Activated T-cell treated with anti-CD3 and anti-CD28 coated beads, Interleukin-2, amount 50 U/mL, for 72 hours (primary cell): ENCODE results near the gene CYBA. TPM values are rescaled to one million over a fixed set of nuclear protein-coding genes. Genes with fewer than 3 reads are reported as not detected.
A peak's percentile ranks its signal among the peaks of the same experiment; 100 is the strongest.

ENCODE experiments used
- ATAC-seq, 2 donors: fragments of 150-1000 bp; cut with Tn5 transposase; replicated peaks in 1 of 2; 2 replicates each; pipeline ENCODE4 v1.10.0; 2021; ENCODE audit warnings: moderate library complexity in 2 of 2, mild to moderate bottlenecking in 1 of 2
- DNase-seq, 2 donors: peaks; one replicate each; pipeline ENCODE4 v3.0.0; 2021 to 2022; ENCODE audit warnings: mixed read lengths in 1 of 2
- H3K27ac Mint-ChIP-seq: one replicate; pipeline ENCODE4 v1.8.0; 2022; ENCODE audit warnings: mild to moderate bottlenecking, moderate library complexity, mixed read lengths
- H3K27me3 Mint-ChIP-seq: one replicate; pipeline ENCODE4 v1.8.0; 2022; ENCODE audit warnings: low read depth, mixed read lengths
- H3K36me3 Mint-ChIP-seq, 2 donors: one replicate each; pipeline ENCODE4 v1.8.0; 2022; ENCODE audit warnings: mixed read lengths in 2 of 2, mild to moderate bottlenecking in 1 of 2; ENCODE audit not compliant: insufficient read depth in 2 of 2
- H3K4me1 Mint-ChIP-seq: one replicate; pipeline ENCODE4 v1.8.0; 2022; ENCODE audit warnings: low read depth, mixed read lengths
- H3K4me3 Mint-ChIP-seq, 2 donors: one replicate each; pipeline ENCODE4 v1.8.0; 2022; ENCODE audit warnings: mild to moderate bottlenecking in 2 of 2, mixed read lengths in 2 of 2, moderate library complexity in 2 of 2
- H3K9me3 Mint-ChIP-seq, 2 donors: one replicate each; pipeline ENCODE4 v1.8.0; 2022; ENCODE audit warnings: mixed read lengths in 2 of 2
- total RNA-seq, 2 donors: library from RNA; stranded (reverse); gene quantifications; one replicate each; pipeline ENCODE4 v1.2.3, GENCODE V29; 2022

Gene CYBA
- total RNA-seq, 2 donors from 2014 or later, result 199 to 318 TPM

DNA sequence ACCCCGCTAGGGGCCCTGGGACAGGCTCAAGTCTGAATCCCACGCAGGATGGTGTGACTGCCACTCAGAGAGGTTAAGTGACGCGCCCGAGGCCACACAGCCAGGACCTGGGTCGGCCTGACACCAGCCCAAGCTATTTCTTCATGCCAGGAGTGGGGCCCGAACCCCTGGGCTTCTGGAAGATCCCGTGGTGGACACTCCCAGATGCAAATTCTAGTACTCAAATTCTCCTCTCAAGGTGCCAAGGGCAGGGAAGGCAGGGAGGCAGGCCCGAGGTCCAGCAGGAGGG, 7.3 kb downstream of the CYBA start:
- H3K4me3 Mint-ChIP-seq, result no peak overlapping the region
- ATAC-seq (no peak), DNase-seq (no peak)
- peaks cover 6% of the 10 kb centered on the region for H3K4me1 Mint-ChIP-seq
- no peaks in the 10 kb centered on the region for H3K9me3 Mint-ChIP-seq
- H3K27ac Mint-ChIP-seq, result no peak overlapping the region
- H3K36me3 Mint-ChIP-seq, result peaks cover 0 to 2% of the 10 kb centered on the region in 2 donors
- peaks cover 10% of the 10 kb centered on the region for H3K27me3 Mint-ChIP-seq

DNA sequence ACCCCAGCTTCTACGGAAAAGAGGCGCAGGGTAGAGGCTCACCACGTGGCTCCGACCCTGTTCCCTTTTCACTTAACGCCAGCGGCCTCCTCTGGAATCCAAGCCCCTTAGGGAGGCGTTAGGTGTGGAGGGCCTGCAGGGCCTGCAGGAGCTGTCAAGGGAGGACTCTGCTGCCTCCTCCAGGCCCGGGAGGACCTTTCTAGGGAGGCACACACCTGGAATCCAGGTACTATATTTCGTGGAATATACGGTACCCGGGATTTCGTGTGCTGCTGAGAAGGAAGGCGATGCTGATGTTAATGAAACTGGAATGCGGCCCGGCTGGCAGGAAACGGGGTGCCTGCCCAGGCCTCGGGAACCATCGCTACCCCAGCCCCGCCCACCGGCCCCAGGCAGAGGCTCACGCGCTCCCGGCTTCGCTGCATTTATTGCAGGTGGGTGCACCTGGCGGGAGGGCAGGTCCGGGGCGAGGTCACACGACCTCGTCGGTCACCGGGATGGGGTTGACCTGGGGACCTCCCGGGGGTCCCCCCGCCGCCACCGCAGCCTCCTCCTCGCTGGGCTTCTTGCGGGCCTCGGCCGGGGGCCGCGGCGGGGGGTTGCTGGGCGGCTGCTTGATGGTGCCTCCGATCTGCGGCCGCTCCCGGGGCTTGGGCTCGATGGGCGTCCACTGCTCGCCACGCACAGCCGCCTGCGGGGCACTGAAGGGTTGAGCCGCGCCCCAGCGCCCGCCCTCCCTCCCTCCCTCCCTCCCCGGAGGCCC, 7.8 kb downstream of the CYBA start:
- no peaks in the 10 kb centered on the region for H3K9me3 Mint-ChIP-seq
- H3K27ac Mint-ChIP-seq, result no peak overlapping the region
- no peak overlapping the region for H3K4me3 Mint-ChIP-seq
- no peak for DNase-seq
- peaks cover 0 to 2% of the 10 kb centered on the region in 2 donors for H3K36me3 Mint-ChIP-seq
- peaks cover 9% of the 10 kb centered on the region for H3K4me1 Mint-ChIP-seq
- no peak for ATAC-seq
- peaks cover 15% of the 10 kb centered on the region for H3K27me3 Mint-ChIP-seq

DNA sequence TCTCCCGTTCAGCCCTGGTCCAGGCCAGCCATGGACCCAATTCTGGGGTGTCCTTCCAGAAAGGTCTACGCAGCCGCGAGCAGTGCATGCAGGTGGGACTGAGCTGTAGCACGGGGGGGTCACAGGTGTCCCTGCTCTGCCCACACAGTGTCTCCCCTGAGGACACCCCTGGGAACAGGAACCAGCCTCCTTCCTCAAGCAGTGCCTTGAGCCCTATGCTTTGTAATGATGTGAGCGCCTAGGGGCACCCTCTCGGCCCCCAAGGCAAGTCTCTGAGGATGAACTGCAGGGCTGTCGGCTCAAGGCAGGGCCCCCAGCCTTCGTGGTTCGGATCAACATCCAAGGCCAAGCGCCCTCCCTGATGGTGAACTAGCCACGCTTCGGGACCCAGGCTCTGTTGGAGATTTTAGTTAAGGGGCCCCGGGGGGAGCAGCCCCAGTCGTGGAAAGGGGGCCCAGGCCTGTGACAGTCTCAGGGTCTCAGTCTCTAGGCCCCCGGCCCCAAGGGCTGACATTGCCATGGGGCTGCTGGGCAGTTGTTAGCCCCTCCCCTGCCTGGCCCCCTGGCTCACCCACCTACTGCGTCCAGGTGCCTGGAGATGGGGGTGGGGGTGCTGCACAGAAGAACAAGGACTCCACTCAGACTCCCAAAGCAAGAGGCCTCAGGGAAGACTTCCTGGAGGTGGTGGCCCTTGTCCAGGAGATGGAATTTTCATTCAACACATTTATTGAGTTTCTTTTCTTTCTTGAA, 10.2 kb downstream of the CYBA start:
- no peaks in the 10 kb centered on the region for H3K9me3 Mint-ChIP-seq
- H3K36me3 Mint-ChIP-seq, result peaks cover 2 to 7% of the 10 kb centered on the region in 2 donors
- ATAC-seq, result no peak
- H3K4me1 Mint-ChIP-seq, result peaks cover 29% of the 10 kb centered on the region
- no peak for DNase-seq
- peak overlapping the region; percentile 87 for H3K27ac Mint-ChIP-seq
- peaks cover 25% of the 10 kb centered on the region for H3K27me3 Mint-ChIP-seq
- H3K4me3 Mint-ChIP-seq, result no peak overlapping the region

DNA sequence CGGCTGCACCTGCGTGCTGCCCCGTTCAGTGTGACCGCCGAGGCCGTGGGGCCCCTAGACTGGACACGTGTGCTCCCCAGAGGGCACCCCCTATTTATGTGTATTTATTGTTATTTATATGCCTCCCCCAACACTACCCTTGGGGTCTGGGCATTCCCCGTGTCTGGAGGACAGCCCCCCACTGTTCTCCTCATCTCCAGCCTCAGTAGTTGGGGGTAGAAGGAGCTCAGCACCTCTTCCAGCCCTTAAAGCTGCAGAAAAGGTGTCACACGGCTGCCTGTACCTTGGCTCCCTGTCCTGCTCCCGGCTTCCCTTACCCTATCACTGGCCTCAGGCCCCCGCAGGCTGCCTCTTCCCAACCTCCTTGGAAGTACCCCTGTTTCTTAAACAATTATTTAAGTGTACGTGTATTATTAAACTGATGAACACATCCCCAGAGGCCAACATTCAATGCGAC, 10.8 kb downstream of the CYBA start:
- Mint-ChIP-seq H3K4me3 (no peak overlapping the region), H3K4me1 (peaks cover 34% of the 10 kb centered on the region), H3K27me3 (peaks cover 25% of the 10 kb centered on the region), H3K36me3 (peaks cover 2 to 7% of the 10 kb centered on the region in 2 donors), H3K9me3 (no peaks in the 10 kb centered on the region), H3K27ac (peak overlapping the region; percentile 87)
- ATAC-seq (no peak), DNase-seq (no peak)

DNA sequence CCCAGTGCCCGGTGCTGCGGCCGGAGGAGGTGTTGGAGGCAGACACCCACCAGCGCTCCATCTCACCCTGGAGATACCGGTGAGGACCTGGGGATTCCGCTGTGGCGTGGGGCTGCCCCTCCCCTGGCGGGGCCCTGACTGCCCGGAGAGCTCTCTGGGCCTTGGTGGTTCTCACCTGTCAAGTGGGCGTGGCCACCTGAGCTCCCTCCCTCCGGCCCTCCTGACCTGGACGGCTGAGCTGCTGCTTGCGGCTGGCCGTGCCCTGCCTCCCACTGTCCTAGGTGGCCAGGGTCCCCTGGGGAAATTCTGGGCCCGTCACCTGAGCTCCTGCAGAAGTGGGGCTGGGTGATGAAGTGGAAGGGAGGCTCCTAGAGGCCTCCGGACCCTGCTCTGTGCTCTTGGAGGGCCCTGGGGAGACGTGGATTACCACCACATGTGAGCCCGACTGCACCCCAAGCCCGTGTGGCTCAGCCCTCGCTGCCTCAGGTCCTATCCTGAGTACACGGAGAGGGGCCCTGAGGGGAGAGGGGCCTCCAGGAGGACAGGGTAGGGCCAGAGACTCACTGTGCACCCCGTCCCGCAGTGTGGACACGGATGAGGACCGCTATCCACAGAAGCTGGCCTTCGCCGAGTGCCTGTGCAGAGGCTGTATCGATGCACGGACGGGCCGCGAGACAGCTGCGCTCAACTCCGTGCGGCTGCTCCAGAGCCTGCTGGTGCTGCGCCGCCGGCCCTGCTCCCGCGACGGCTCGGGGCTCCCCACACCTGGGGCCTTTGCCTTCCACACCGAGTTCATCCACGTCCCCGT, 11.4 kb downstream of the CYBA start:
- peak in 1 of 2 donors; percentile 14 for DNase-seq
- no peaks in the 10 kb centered on the region for H3K9me3 Mint-ChIP-seq
- ATAC-seq, result peak; percentile 2 to 4
- peaks cover 41% of the 10 kb centered on the region for H3K4me1 Mint-ChIP-seq
- H3K4me3 Mint-ChIP-seq, result no peak overlapping the region
- H3K27ac Mint-ChIP-seq, result no peak overlapping the region
- peaks cover 2 to 4% of the 10 kb centered on the region in 2 donors for H3K36me3 Mint-ChIP-seq
- peaks cover 25% of the 10 kb centered on the region for H3K27me3 Mint-ChIP-seq

DNA sequence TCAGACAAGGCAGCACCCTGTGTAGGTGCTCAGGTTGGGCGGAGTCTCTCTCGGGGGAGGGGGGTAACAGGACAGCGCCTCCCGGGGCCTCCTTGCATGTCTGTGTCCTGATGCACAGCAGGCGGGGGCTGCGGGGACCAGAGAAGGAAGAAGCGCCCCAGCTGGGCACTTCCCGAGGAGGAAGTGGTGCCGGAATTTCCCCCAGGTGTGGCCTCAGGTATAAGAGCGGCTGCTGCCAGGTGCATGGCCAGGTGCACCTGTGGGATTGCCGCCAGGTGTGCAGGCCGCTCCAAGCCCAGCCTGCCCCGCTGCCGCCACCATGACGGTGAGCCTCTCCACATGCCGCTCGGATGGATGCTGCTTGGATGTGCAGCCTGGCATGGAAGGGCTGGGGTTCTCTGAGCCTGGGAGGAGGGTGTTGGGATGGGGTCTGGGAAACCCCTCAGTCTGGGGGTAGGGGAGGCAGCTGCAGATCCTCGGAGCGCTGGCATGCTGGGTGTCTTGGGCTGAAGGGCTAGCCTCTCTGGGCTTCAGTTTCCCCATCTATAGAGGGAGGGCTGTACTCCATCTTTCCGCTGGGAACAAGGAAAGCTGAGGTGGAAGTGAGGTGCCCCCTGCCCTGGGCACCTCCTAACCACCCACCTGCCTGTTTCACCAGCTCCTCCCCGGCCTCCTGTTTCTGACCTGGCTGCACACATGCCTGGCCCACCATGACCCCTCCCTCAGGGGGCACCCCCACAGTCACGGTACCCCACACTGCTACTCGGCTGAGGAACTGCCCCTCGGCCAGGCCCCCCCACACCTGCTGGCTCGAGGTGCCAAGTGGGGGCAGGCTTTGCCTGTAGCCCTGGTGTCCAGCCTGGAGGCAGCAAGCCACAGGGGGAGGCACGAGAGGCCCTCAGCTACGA, 12.3 kb downstream of the CYBA start, which contains the start of gene IL17C:
Gene IL17C, plus strand, starts transcription at position 250 of the 908 bp plus-strand sequence. Its CDS starts 70 bp downstream, at position 320.
- Mint-ChIP-seq H3K27me3 (peaks cover 25% of the 10 kb centered on the region), H3K9me3 (no peaks in the 10 kb centered on the region), H3K36me3 (peaks cover 2 to 4% of the 10 kb centered on the region in 2 donors), H3K4me3 (peak within 1 kb of the TSS; percentile 2 to 24), H3K4me1 (peaks cover 42% of the 10 kb centered on the region), H3K27ac (peak within 1 kb of the TSS; percentile 10)
- DNase-seq, result no peak
- ATAC-seq, result no peak

DNA sequence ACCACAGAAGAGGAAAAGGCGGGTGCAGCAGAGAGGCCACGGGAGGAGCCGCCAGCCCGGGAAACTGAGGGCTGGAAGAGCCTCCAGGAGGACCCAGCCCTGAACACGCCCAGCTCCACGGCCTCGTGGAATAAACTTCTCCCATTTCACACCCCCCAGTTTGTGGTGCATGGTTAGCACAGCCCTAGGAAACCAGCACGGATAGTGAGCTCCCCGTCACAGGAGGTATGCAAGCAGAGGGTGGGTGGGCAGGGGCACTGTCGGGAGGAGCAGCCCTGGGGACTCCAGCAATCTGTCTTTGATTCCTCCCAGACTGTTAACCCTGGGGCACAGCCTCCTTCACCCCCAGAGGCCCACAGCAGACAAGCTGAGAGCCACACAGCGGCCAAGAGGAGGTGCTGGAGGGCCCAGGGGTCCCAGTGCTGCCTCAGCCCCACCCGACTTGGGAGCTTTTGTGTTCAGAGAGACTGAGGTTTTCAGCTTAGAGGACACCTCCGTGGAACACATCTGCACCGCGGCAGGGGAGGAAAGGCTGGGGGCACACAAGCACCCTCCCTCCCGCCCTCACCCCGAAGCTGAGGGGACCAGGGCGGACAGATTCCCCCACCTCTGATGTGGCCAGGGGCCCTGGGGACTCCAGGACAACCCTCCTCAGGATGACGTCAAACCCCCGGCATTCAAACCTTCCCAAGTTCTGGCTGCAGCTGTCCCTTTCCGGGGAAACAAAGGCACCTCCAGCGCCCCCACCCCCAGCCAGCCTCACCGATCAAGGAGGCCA, 14.2 kb downstream of the CYBA start:
- Mint-ChIP-seq H3K27me3 (peaks cover 25% of the 10 kb centered on the region), H3K27ac (peak overlapping the region; percentile 10), H3K4me1 (peaks cover 50% of the 10 kb centered on the region), H3K4me3 (peak overlapping the region in 1 of 2 donors; percentile 1), H3K9me3 (no peaks in the 10 kb centered on the region), H3K36me3 (peaks cover 2 to 7% of the 10 kb centered on the region in 2 donors)
- ATAC-seq (no peak), DNase-seq (no peak)

DNA sequence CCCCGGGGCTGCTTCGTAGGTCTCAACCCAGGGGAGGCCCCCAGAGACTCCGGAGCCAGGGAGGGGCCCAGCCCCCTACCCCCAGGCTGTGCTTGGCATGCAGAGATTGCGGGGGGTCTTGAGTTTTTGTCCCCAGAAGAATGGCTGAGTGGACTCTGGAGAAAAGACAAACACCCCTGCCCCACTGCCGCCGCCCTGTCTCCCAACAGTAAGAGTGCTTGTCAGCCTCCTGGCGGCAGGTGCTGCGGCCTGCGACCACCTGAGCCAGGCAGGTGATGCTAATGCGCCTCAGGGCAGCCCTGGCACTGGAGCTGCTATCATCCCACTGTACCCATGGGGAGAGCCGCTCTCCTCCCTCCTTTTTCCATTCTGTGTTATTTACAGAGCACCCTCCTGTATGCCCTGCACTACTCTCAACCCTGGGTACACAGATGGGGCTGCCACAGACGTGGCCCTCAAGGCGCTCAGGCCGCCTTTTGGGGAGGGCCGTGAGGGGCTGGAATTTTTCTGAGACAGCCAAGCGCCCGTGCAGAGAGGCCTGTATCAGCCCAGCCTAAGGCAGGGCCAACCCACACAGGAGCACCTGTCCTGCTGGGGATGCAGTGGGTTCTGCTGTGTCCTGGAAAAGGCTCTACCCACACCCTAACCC, 15.1 kb downstream of the CYBA start:
- no peaks in the 10 kb centered on the region for H3K9me3 Mint-ChIP-seq

DNA sequence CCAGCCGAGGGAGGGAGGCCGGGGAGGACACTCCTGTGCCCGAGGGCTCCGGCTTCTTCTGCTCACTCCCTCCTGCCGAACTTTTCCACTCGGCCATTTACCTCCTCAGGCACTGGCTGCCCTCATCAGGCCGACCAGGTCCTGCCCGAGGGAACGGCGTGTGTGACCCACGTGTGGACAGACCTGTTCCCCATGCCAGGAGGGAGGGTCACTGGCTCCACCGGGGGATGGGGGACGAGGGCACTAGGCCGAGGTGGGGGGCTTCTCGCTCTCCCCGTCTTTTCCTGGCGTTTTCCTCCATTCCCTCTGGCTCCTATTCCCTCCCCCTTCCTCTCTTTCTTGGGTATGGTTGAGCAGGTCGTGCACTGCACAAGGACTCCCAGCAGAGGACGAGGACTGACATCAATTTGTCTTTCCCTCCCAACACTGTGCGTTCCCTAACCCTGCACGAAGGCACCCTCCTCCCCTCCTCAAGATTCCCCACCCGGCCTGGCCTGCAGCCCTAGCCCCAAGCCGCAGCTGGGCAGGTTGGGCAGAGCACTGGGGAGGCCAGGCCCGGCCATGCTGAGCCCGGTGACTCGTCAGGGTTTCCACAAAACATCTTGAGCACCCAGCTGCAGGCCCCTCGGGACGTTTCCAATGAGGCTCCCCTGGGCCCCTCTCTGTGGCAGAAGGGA, 15.7 kb downstream of the CYBA start:
- Mint-ChIP-seq H3K27ac (peak overlapping the region; percentile 26), H3K4me3 (peak overlapping the region; percentile 80 to 83)
- no peak for DNase-seq

More for the DNA sequence above, 15.1 kb downstream of the CYBA start:
- DNase-seq (no peak), ATAC-seq (no peak)
- Mint-ChIP-seq H3K27me3 (peaks cover 25% of the 10 kb centered on the region), H3K36me3 (peaks cover 2 to 7% of the 10 kb centered on the region in 2 donors), H3K27ac (peak overlapping the region; percentile 82), H3K4me3 (peak overlapping the region; percentile 32 to 83), H3K4me1 (peaks cover 50% of the 10 kb centered on the region)

DNA sequence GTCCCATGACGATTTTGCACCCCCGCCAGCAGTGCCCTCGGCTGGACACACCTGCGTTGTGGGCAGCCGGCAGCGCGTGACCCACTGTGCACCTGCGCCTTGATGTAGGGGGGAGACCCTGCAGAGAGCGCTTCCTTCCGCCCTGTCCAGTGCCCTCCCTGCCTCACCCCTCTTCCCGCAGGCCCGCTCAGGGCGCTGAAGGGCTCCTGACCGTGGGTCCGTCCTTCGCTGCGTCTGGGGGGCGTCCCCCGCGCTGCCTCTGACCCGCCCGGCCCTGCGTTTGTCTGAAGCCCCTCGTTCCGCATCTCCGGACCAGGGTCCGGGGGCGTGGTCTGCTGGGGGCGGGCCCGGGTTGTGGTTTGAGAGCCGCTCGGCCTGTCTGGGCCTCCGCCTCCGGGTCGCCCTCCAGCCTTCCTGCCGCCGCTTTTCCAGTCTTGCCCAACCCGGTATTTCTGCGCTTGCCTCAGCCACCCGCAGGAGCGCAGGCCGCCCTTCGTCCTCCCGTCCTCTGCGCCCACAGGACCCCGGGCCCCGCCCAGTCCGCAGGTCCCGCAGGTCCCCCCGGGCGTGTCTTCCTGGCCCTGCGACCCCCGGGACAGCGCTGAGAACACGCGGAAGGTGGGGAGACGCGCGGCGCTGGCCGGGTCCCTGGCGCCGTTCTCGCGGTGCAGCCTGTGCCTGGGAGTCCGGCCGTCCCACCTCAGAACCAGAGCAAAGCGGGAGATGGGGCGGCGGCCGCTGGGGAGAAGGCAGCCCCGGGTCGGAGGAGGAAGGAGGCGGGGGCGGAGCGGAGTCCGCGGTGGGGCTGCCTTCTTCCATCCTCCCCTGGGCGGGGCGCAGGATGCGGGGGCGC, 16.5 kb downstream of the CYBA start:
- peak overlapping the region; percentile 80 to 83 for H3K4me3 Mint-ChIP-seq
- peaks cover 2 to 7% of the 10 kb centered on the region in 2 donors for H3K36me3 Mint-ChIP-seq
- peaks cover 15% of the 10 kb centered on the region for H3K27me3 Mint-ChIP-seq
- peaks cover 44% of the 10 kb centered on the region for H3K4me1 Mint-ChIP-seq
- peak; percentile 74 to 80 for DNase-seq
- H3K27ac Mint-ChIP-seq, result no peak overlapping the region
- peak; percentile 45 to 57 for ATAC-seq
- H3K9me3 Mint-ChIP-seq, result no peaks in the 10 kb centered on the region

More for the DNA sequence above, 15.7 kb downstream of the CYBA start:
- ATAC-seq, result no peak
- no peaks in the 10 kb centered on the region for H3K9me3 Mint-ChIP-seq
- H3K27me3 Mint-ChIP-seq, result peaks cover 19% of the 10 kb centered on the region
- H3K36me3 Mint-ChIP-seq, result peaks cover 2 to 7% of the 10 kb centered on the region in 2 donors
- H3K4me1 Mint-ChIP-seq, result peaks cover 45% of the 10 kb centered on the region
